ENCODE results near the gene CHD3.
"Not testable (repeated sequence)": the region's sequence is repeated elsewhere in the genome, so short reads cannot be mapped to it uniquely, and the experiment has no call there.

Gene CHD3

GRCh38 chr17:7857713-7858521, 30.7 kb upstream of the CHD3 start, which contains the start of gene CYB5D1:
CYB5D1 (plus strand) TSS chr17:7858003; CDS start chr17:7858135, 132 bp downstream.
- peak; percentile 95 for DNase-seq (ENCODE audit: low spot score)
- Histone ChIP-seq H3K4me3 (peak within 1 kb of the TSS; percentile 80), H3K27ac (peak within 1 kb of the TSS; percentile 81 to 94)
- TF ChIP-seq, protein P1, sequence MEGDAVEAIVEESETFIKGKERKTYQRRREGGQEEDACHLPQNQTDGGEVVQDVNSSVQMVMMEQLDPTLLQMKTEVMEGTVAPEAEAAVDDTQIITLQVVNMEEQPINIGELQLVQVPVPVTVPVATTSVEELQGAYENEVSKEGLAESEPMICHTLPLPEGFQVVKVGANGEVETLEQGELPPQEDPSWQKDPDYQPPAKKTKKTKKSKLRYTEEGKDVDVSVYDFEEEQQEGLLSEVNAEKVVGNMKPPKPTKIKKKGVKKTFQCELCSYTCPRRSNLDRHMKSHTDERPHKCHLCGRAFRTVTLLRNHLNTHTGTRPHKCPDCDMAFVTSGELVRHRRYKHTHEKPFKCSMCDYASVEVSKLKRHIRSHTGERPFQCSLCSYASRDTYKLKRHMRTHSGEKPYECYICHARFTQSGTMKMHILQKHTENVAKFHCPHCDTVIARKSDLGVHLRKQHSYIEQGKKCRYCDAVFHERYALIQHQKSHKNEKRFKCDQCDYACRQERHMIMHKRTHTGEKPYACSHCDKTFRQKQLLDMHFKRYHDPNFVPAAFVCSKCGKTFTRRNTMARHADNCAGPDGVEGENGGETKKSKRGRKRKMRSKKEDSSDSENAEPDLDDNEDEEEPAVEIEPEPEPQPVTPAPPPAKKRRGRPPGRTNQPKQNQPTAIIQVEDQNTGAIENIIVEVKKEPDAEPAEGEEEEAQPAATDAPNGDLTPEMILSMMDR (IDR thresholded peaks at IDR 0.05): no peak

DNA sequence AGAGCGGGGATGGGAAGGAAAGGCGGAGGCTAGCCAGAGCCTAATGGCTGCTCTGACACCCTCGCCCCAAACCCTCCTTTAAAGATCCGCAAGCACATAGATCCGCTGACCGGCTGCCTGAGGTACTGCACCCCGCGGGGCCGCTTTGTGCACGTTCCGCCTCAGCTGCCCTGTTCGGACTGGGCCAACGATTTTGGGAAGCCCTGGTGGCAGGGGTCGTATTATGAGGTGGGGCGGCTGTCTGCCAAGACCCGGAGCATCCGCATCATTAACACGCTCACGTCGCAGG, 30.1 kb upstream of the CHD3 start:
- Histone ChIP-seq H3K4me3 (peak overlapping the region; percentile 80), H3K27ac (peak overlapping the region; percentile 81 to 94)
- TF ChIP-seq, protein P1 (IDR thresholded peaks at IDR 0.05): no peak
- DNase-seq (ENCODE audit: low spot score): peak; percentile 74

DNA sequence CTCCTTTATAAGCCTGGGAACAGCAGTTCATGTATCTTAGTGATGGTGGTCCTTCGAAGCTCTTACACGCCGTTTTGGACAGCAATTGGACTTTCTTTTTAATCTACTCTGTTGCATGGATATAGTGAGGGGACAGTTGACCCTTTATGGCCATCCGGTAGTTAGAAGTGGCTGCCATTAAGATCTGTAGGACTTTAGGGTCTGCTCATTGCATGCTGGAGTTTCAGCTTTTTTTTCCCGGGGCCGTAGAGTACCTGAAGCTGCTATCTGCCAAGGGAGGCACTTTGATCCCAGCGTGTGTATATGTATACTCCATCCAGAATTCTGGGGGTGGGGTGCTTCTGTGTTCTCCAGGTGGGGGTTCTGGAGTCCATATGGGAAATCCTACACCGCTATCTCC, 29.6 kb upstream of the CHD3 start:
- TF ChIP-seq, protein P1 (IDR thresholded peaks at IDR 0.05): no peak
- Histone ChIP-seq H3K4me3 (peak overlapping the region; percentile 80), H3K27ac (no peak overlapping the region)
- DNase-seq (ENCODE audit: low spot score): peak; percentile 41

GRCh38 chr17:7862692-7863437, 25.7 kb upstream of the CHD3 start:
- Histone ChIP-seq H3K27ac (no peak overlapping the region), H3K4me3 (no peak overlapping the region)
- DNase-seq (ENCODE audit: low spot score): peak; percentile 38
- TF ChIP-seq, protein P1 (IDR thresholded peaks at IDR 0.05): no peak

DNA sequence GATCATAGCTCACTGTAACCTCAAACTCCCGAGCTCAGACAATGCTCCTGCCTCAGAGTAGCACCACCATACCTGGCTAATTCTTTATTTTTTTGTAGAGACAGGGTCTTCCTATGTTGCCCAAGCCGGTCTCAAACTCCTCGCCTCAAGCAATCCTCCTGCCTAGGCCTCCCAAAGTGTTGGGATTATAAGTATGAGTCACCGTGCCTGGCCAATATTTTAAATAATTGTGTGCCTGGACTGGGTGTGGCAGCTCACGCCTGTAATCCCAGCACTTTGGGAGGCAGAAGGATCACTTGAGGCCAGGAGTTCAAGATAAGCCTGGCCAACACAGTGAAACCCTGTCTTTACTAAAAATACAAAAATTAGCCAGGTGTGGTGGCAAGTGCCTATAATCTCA, 24.2 kb upstream of the CHD3 start:
- not testable (repeated sequence) for H3K4me3 ChIP-seq; DNase-seq (ENCODE audit: low spot score); H3K27ac ChIP-seq

DNA sequence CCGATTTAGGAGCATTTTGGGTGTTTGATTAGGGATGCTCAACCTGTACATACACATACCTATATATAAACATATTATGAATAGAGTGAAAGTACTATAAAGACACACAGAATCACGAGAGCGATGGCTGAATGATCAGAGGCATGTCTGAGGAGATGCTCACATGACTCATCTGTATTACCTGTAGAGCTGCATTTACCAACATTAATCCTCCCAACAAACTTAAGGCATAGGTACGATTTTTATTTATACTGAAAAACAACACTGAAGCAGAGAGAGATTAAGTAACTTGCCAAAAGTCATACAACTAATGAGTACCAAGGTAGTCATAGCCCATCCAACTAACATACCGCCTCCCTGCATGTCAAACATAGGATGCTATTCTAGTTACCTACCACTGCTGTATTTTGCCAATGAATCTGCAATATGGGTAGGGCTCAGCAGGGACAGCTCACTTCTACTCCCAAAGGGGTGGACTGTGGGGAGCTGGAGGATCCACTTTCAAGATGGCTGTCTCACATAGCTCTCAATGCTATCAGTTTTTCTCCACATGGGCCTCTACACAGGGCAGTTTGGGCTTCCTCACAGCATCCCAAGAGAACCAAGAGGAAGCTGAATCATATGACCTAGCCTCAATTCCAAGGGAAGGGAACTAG, 23.5 kb upstream of the CHD3 start:
- no peak overlapping the region for H3K27ac ChIP-seq
- TF ChIP-seq, protein P1 (IDR thresholded peaks at IDR 0.05): no peak
- no peak overlapping the region for H3K4me3 ChIP-seq
- peak; percentile 40 for DNase-seq (ENCODE audit: low spot score)

GRCh38 chr17:7867881-7868329, 20.7 kb upstream of the CHD3 start:
- peak; percentile 33 for DNase-seq (ENCODE audit: low spot score)
- TF ChIP-seq, protein P1 (IDR thresholded peaks at IDR 0.05): no peak
- Histone ChIP-seq H3K4me3 (no peak overlapping the region), H3K27ac (no peak overlapping the region)

Data from coronary artery (tissue), 2 donors.